Measurements from ENCODE around the gene MTRF1L. TPM values are rescaled to one million over a fixed set of nuclear protein-coding genes. Genes with fewer than 3 reads are reported as not detected.

MTRF1L gene
- total RNA-seq, 1 experiment from 2014 or later: 30.9 TPM

- Histone ChIP-seq H3K36me3 (ENCODE audit: insufficient read depth, low read length, poor library complexity, severe bottlenecking) (no peaks in the 10 kb centered on the region), H3K4me1 (ENCODE audit: insufficient read depth, low read length, poor library complexity, severe bottlenecking) (no peaks in the 10 kb centered on the region), H3K9me3 (ENCODE audit: low read depth, low read length, poor library complexity, severe bottlenecking) (no peaks in the 10 kb centered on the region), H3K27me3 (replicated peaks; ENCODE audit: insufficient read depth, low read depth, low read length, poor library complexity) (no peaks in the 10 kb centered on the region), H3K27ac (ENCODE audit: low read depth, low read length, poor library complexity, severe bottlenecking) (no peak overlapping the region), H3K4me3 (ENCODE audit: low read depth, low read length, poor library complexity, severe bottlenecking) (no peak overlapping the region)
- DNase-seq (ENCODE audit: low spot score): no peak
- ChIA-PET POLR2A (ENCODE audit: low non-redundant PET) (no interaction called here), CTCF (no interaction called here)
- intact Hi-C loops (cut with micrococcal nuclease; ENCODE audit: unreplicated experiment): no loop called here
- no peak for TF ChIP-seq EZH2 (IDR thresholded peaks at IDR 0.05; ENCODE audit: borderline replicate concordance, low read depth, low read length, poor library complexity, severe bottlenecking)
- TF ChIP-seq CTCF (conservative IDR thresholded peaks at IDR 0.05; ENCODE audit: low read depth, low read length): no peak
- no TSS peak for BruUV-seq (replicated peaks)
Observed at GRCh38 chr6:153047386-153047785, 44.9 kb upstream of the MTRF1L start.

- CTCF ChIA-PET: no interaction called here
- DNase-seq (ENCODE audit: low spot score): no peak
- BruUV-seq (replicated peaks): no TSS peak
Observed at GRCh38 chr6:153045271-153045670, 42.8 kb upstream of the MTRF1L start.

GRCh38 chr6:153044295-153044694, 41.8 kb upstream of the MTRF1L start:
- Histone ChIP-seq H3K27me3 (replicated peaks; ENCODE audit: insufficient read depth, low read depth, low read length, poor library complexity) (no peaks in the 10 kb centered on the region), H3K9me3 (ENCODE audit: low read depth, low read length, poor library complexity, severe bottlenecking) (no peaks in the 10 kb centered on the region), H3K4me1 (ENCODE audit: insufficient read depth, low read length, poor library complexity, severe bottlenecking) (no peaks in the 10 kb centered on the region), H3K27ac (ENCODE audit: low read depth, low read length, poor library complexity, severe bottlenecking) (no peak overlapping the region), H3K4me3 (ENCODE audit: low read depth, low read length, poor library complexity, severe bottlenecking) (no peak overlapping the region), H3K36me3 (ENCODE audit: insufficient read depth, low read length, poor library complexity, severe bottlenecking) (no peaks in the 10 kb centered on the region)
- no TSS peak for BruUV-seq (replicated peaks)
- ChIA-PET CTCF (no interaction called here), POLR2A (ENCODE audit: low non-redundant PET) (no interaction called here)
- intact Hi-C loops (cut with micrococcal nuclease; ENCODE audit: unreplicated experiment): no loop called here
- TF ChIP-seq EZH2 (IDR thresholded peaks at IDR 0.05; ENCODE audit: borderline replicate concordance, low read depth, low read length, poor library complexity, severe bottlenecking): no peak
- no peak for TF ChIP-seq CTCF (conservative IDR thresholded peaks at IDR 0.05; ENCODE audit: low read depth, low read length)
- DNase-seq (ENCODE audit: low spot score): no peak

More at GRCh38 chr6:153045271-153045670, 42.8 kb upstream of the MTRF1L start:
- intact Hi-C loops (cut with micrococcal nuclease; ENCODE audit: unreplicated experiment): no loop called here
- TF ChIP-seq CTCF (conservative IDR thresholded peaks at IDR 0.05; ENCODE audit: low read depth, low read length): no peak
- TF ChIP-seq EZH2 (IDR thresholded peaks at IDR 0.05; ENCODE audit: borderline replicate concordance, low read depth, low read length, poor library complexity, severe bottlenecking): no peak
- Histone ChIP-seq H3K36me3 (ENCODE audit: insufficient read depth, low read length, poor library complexity, severe bottlenecking) (no peaks in the 10 kb centered on the region), H3K4me3 (ENCODE audit: low read depth, low read length, poor library complexity, severe bottlenecking) (no peak overlapping the region), H3K9me3 (ENCODE audit: low read depth, low read length, poor library complexity, severe bottlenecking) (no peaks in the 10 kb centered on the region), H3K27ac (ENCODE audit: low read depth, low read length, poor library complexity, severe bottlenecking) (no peak overlapping the region), H3K27me3 (replicated peaks; ENCODE audit: insufficient read depth, low read depth, low read length, poor library complexity) (no peaks in the 10 kb centered on the region), H3K4me1 (ENCODE audit: insufficient read depth, low read length, poor library complexity, severe bottlenecking) (no peaks in the 10 kb centered on the region)
- POLR2A ChIA-PET (ENCODE audit: low non-redundant PET): no interaction called here

All from A673 (cell line).